GM12891 (cell line): Measurements from ENCODE around the gene SEC31B.

Experiments used
- POLR2A ChIP-seq: IDR thresholded peaks from 2 replicates; pipeline ENCODE4 v1.6.1; 2011; ENCODE audit warnings: low read depth, low read length, control low read depth
- POLR2AphosphoS5 ChIP-seq: IDR thresholded peaks from 2 replicates; pipeline ENCODE4 v1.6.1; 2011; ENCODE audit warnings: low read depth, low read length, control low read depth
- SPI1 ChIP-seq: IDR thresholded peaks from 2 replicates; pipeline ENCODE4 v1.6.1; 2011; ENCODE audit warnings: low read depth, low read length, control low read depth
- TAF1 ChIP-seq: IDR thresholded peaks from 2 replicates; pipeline ENCODE4 v1.6.1; 2011; ENCODE audit warnings: low read depth, low read length, control low read depth

- TF ChIP-seq POLR2A (no peak), POLR2AphosphoS5 (no peak), TAF1 (no peak), SPI1 (no peak)
Measured at GRCh38 chr10:100534726-100535125, 15.1 kb upstream of the SEC31B start.
